NCI-H1048 (cell line): ENCODE data around the gene GNA15.

Source experiments
- DNase-seq: peaks from one replicate; lab custom pipeline; 2025; lab: John Stamatoyannopoulos, UW

Gene GNA15

DNA sequence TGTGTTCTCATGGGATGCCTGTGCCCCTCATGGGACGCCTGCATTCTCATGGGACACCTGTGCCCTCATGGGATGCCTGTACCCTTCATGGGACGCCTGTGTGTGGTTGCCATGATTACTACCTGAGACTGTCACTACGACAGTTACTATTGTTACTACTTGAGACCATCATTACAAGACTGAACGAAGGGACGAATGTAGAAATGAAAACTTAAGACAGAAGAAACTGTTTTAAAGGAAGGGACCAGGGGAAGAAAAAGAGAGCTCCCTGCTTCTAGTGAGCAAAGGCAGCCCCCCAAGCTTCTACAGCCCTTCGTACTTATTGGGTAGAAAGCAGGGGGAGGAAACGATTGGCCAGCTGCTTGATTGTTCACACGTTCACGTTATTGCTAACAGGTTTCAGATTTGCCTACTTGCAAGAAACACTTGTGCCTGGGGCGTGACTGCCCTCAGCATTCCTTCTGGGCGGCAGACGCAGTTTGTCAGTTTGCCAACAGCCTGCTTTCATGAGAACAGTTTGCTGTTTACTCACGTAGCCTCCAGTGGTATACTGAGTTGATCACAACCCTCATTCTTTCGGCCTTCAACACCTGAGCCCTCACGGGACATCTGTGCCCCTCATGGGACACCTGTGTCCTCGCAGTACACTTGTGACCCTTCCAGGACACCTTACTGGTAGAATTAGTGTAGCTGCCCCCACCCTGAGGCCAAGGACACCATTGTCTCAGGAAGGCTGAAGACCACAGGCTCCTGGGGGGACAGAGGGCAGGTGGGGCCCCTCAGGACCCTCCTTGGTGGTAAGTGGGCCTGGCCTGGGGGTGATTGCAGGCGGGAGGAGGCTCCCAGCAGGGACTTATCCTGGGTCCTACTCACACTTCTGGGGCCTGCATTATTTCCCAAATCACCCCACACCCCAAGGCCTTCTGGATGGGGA is 40.2 kb downstream of the GNA15 start:
- no peak for DNase-seq

DNA sequence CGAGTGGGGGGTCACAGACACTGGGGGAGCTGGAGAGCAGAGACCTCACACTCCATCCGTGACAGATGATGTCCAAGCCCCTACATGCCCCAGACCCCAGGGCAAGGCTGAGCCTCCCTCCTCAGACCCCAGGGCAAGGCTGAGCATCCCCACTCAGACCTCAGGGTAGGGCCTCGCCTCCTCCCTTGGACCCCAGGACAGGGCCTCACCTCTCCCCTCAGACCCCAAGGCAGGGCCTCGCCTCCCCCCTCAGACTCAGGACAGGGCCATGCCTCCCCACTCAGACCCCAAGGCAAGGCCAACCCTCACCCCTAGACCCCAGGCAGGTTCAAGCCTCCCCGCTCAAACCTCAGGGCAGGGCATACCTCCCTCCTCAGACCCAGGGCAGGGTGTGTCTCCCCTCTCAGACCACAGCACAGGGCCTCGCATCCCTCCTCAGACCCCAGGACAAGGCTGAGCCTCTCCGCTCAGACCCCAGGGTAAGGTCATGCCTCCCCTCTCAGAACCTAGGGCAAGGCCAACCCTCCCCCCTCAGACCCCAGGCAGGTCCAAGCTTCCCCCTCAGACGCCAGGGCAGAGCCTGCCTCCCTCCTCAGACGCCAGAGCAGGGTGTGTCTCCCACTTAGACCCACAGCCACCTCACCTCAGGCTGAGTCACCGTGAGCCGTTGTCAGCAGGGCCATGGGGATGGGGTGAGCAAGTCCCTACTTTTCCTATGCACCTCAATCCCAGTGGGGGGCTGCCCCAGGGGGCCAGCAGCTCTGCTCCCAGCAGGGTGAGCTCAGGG is 41.1 kb downstream of the GNA15 start:
- no peak for DNase-seq

DNA sequence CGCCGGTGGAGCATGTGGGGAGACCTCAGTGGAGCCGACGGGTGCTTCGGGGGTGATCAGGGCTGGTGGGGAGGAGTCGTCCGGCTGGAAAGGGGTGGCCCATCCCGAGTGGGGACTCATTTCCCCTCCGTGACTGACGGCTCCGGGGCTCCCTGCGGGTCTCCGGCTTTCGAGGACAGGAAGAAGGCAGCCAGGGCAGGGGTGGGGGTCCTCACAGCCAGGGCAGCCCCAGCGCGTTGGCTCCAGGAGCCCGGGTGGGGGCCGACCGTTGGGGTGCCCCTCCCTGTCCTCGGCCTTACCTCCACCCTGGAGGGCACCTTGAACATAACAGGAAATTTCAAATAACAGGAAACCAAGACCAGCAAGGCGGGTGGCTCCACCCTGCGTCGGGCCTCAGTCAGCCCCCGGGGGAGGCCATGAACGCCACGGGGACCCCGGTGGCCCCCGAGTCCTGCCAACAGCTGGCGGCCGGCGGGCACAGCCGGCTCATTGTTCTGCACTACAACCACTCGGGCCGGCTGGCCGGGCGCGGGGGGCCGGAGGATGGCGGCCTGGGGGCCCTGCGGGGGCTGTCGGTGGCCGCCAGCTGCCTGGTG is 42.6 kb downstream of the GNA15 start, which contains the start of gene S1PR4:
S1PR4 (plus strand) TSS at position 393 of the 596 bp plus-strand sequence; CDS start at position 417, 24 bp downstream.
- DNase-seq = no peak

DNA sequence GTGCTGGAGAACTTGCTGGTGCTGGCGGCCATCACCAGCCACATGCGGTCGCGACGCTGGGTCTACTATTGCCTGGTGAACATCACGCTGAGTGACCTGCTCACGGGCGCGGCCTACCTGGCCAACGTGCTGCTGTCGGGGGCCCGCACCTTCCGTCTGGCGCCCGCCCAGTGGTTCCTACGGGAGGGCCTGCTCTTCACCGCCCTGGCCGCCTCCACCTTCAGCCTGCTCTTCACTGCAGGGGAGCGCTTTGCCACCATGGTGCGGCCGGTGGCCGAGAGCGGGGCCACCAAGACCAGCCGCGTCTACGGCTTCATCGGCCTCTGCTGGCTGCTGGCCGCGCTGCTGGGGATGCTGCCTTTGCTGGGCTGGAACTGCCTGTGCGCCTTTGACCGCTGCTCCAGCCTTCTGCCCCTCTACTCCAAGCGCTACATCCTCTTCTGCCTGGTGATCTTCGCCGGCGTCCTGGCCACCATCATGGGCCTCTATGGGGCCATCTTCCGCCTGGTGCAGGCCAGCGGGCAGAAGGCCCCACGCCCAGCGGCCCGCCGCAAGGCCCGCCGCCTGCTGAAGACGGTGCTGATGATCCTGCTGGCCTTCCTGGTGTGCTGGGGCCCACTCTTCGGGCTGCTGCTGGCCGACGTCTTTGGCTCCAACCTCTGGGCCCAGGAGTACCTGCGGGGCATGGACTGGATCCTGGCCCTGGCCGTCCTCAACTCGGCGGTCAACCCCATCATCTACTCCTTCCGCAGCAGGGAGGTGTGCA is 43.3 kb downstream of the GNA15 start:
- no peak for DNase-seq

DNA sequence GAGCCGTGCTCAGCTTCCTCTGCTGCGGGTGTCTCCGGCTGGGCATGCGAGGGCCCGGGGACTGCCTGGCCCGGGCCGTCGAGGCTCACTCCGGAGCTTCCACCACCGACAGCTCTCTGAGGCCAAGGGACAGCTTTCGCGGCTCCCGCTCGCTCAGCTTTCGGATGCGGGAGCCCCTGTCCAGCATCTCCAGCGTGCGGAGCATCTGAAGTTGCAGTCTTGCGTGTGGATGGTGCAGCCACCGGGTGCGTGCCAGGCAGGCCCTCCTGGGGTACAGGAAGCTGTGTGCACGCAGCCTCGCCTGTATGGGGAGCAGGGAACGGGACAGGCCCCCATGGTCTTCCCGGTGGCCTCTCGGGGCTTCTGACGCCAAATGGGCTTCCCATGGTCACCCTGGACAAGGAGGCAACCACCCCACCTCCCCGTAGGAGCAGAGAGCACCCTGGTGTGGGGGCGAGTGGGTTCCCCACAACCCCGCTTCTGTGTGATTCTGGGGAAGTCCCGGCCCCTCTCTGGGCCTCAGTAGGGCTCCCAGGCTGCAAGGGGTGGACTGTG is 44.0 kb downstream of the GNA15 start:
- DNase-seq = no peak

DNA sequence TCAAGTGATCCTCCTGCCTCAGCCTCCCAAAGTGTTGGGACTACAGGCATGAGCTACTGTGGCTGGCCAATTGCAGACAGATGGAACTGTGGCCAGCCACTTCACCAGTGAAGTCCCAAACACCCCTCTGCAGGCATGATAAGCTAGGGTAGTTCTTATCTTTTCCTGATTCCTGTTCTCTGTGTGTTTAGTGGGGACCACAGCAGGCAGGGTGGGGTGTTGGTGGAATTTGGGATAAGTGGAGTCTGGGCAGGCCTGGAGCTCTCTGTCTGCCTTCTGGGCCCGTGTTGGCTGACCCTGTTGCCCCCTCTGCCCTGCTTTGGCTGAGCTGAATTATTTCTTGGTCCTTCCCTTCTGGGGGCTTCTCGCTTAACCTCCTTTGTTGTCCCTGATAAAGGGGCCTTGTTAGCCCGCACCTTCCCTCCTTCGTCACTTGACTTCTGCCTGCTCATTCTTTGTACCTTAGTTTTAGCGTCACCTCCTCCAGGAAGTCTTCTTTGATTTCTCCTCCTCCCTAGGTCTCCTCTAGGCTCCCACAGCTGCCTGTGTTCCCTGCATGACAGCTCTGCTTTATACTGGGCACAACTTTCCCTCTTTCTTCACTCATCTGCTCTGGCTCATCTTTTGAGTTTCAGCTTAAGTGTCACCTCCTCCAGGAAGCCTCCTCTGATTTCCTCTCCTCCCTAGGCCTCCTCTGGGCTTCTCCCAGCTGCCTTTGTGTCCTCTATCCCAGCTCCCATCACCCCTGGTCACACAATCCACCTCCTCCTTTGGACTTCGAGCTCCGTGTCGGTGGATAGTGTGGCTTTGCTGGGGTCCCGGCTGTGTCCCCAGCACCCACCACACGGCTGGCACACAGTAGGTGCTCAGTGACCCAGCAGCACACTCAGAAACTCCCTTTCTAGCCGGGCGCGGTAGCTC is 48.1 kb downstream of the GNA15 start:
- DNase-seq = no peak

DNA sequence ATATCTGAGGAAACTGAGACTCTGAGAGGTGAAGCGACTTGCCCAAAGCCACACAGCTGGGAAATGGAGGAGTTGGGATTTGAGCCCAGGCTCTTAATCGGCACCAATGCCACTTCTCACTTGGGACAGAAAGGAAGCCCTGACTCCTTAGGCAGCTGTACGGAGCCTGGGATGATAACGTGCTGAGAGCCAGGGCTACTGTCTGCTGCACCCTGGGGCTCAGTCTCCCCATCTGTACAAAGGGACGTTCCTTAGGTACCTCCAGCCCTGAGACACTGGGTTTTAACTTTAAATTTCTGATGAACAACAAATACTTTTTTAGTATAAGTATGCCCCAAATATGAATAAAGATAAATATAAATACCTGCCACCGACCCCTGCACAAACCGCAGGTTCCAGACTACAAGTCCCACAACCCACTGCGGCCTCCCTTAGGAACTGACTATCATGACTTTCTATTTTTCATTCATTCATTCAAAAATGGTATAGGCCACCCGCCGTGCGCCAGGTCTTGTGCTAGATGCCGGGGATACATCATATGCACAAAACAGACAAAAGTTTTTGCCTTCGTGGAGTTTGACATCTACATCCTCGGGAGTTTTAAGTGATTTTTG is 49.1 kb downstream of the GNA15 start:
- no peak for DNase-seq

DNA sequence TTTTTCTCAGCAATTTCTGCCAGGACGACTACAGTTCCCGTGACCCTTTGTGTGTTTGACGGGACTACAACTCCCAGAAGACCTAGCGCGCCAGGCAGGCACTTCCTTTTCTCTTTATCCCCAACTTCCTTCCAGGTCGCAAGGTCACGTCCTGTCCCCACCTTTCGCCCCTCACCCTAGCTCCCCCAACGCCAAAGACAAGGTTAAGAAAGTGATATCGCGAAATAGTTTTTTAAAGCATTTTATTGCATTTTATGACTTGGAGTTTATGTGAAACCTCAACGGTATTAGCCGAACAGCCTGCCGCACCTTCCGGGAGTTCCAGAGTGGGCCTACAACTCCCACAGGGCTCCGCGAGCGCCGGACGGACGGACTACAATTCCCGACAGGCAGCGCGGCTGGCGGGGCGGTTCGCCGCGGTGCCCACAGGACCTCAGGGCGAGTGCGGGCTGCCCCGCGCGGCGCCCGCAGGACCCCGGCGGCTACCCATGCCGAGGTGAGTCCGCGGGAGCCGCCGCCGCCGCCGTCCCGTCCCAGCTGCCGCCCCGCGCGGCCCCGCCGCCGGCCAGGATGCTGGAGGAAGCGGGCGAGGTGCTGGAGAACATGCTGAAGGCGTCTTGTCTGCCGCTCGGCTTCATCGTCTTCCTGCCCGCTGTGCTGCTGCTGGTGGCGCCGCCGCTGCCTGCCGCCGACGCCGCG is 49.8 kb downstream of the GNA15 start, which contains the start of gene NCLN:
NCLN (plus strand) TSS at position 470 of the 699 bp plus-strand sequence; CDS start at position 571, 101 bp downstream.
- peak; percentile 85 for DNase-seq

DNA sequence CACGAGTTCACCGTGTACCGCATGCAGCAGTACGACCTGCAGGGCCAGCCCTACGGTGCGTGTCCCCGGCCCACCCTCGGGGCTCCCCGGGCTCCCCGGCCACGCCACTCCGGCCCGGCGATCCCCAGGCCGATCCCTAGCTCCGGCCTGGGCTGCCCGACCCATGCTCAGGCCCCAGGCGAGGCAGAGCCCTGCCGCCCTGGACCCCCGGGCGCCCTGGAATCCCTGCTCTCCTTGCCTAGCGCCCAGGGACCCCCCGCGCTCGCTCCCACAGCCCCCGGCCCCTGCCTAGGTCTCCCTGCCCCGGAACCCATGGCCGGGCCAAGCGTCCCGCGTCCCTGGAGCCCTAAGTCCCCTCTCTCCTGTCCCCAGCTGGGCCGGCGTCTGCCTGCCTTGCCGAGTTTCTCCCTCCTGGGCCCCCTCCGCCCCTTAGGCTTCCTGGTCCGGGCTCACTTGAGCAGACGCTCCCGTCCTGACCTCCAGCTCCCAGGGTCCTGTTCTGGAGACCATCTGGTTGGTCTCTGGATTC is 50.4 kb downstream of the GNA15 start:
- no peak for DNase-seq

DNA sequence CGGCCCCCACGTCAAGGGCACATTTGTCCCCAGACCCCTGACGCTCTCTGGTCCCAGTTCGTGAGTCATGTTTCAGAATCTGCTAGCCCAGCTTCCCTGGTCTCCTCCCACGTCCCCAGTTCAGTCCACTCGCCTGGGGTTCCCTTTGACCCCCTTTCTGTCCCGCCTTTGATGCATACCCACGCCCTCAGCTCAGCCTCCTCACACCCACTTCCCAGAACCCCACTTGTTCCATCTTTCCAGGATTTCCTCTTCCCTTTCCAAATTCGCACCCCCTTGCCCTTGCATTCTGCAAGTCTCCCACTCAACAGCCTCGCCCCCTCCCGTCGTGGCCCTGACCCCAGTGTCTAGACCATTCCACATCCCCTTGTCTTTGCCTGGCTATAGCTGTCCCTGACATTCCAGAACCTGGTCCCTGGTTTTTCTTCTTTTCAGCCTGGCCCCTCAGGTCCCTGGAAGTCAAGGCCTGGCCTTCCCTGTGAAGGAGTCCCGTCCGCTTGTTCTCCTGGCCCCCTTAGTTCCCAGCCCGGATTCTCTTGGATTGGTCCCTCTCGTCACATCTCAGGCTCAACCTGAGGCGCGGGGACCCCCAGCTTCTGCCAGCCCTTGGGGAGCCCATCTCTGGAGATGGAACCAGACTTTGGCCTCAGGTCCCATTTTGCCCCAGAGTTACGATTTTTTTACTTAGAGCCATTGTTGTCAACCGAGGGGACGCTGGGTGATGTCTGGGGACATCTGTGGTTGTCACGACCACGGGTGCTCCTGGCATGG is 51.2 kb downstream of the GNA15 start:
- no peak for DNase-seq

DNA sequence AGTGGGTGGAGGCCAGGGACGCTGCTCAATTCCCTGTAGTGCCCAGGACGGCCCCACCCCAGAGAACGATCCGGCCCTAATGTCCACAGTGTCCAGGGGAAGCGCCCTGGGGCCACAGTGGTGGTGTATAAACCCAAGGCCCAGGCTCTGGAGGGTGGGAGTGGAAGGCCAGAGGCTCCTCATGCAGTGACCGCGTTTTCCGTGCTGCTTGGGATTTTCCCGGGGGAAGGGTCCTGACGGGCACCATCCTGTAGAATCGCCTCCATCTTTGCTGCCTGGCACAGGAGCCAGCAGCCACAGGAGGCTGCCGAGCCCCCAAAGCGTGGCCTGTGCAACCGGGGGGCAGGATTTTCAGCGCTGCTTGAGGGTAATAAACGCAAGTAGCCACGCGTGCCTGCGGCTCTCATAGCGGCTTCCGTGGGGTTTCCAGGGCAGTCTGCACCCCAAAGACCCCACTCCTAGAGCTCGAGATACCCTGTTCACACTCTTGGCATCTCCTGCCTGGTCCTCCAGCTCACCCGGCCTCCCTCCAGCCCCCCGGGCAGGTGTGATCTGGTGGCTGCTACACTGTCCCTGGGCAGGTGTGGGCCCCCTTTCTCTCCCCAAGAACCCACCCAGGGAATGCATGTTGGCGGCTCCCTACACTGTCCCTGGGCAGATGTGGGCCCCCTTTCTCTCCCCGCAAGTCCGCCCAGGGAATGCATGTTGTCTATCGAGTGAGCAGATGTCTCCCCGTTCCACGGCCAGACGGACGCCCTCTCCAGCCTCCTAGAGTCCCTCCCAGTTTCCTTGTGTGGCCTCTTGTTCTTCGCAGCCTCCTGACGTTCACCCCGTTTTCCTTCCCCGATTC is 52.1 kb downstream of the GNA15 start:
- DNase-seq = no peak

DNA sequence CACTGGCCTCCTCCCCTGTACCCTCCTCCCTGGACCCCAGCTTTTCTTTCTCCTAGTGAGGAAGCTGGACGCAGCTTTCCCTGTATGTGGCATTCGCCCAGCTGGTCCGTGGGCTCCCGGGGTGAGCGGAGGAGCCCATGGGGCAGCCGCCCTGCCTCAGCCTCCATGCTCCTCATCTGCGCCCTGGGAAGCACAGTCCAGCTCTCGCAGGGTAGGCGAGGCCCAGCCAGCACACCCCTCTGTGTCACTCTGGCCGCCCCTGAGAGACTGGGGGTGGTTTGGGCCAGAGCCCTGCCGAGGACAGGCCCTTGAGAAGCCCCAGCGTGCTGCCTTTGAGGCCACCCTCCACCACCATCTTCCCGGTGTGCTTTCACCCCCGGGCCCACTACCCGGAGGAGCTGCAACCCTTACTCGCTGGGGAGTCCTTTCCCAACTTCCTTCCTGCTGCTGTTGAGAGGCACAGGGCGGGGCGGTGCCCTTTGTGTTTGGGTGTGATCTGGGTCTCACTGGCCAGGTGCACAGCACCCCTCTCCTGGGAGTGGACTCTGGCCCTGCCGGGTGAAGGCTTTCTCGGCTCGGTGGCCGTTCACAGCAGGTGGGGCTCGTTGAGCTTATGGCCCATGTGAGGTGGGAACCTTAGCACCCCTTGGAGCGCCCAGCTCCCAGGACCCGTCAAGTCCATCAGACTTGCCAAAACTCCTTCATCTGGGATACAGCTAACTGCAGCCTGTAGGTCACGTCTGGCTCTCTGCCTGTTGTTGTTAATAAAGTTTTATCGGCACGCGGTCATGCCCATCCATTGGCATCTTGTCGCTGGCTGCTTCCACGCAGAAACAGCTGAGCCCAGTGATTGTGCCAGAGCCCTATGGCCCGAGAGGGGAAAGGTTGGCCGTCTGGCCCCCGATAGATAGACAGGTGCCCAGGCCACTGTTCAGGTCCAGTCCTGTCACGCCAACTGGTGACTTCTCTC is 53.1 kb downstream of the GNA15 start:
- DNase-seq = no peak

DNA sequence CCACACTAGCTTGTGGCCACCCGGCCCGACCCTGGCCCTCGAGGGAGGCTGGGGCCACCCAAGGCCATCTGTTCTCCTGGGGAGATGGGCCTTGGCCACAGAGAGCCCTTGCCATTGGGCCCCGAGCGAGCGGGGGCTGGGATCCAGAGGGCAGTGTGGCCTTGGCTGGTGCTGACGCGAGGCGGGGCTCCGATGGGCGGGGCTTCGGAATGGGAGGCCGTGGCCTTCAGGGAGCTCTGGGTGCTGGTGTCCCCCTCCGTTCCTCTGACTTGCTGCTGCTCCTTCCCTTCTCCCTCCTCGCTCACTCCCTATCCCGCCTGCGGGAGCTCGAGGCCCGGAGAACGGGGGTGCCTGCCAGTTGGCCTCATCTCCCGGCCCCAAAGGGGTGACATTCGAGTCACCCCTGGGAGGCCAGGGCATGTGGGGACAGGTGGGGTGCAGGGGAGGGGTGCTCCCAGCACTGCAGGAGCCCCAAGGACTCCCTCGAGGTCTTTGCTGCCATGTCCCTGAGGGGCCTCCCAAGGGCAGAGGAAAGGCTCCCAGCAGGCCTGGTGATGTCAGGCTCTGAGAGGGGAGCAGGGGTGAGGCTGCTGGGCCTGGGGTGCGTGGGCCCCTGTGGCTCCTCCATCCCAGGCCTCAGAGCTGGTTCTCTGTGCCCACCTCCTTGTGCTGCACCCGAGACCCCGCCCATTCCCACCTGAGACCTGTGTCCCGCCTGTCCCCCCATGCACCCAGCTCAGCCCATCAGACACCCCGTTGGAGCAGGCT is 54.1 kb downstream of the GNA15 start:
- no peak for DNase-seq

DNA sequence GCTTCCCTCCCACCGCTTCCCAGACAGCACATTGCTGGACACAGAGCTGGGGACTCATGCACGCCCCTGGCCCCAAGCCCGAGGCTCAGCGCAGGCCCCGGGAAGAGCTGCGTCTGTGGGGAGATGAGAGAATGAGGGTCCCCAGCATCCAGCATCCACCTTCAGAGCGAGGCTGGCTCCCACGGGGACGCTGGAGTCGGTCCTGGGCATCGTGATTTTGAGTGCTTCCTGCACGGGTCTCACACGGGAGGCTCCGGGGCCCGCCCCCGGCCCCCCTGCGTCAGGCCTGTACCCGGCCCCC is 54.6 kb downstream of the GNA15 start:
- DNase-seq = no peak
